HG03439 (cell line): ENCODE data around the gene GPR35.
"Not testable (repeated sequence)": the region's sequence is repeated elsewhere in the genome, so short reads cannot be mapped to it uniquely, and the experiment has no call there.

Experiments
- ATAC-seq: cut with Tn5 transposase; IDR thresholded peaks from one replicate; pipeline ENCODE4 v1.9.1; 2021; ENCODE audit warnings: mild to moderate bottlenecking, moderate library complexity; ENCODE audit not compliant: unreplicated experiment

GPR35 gene

DNA sequence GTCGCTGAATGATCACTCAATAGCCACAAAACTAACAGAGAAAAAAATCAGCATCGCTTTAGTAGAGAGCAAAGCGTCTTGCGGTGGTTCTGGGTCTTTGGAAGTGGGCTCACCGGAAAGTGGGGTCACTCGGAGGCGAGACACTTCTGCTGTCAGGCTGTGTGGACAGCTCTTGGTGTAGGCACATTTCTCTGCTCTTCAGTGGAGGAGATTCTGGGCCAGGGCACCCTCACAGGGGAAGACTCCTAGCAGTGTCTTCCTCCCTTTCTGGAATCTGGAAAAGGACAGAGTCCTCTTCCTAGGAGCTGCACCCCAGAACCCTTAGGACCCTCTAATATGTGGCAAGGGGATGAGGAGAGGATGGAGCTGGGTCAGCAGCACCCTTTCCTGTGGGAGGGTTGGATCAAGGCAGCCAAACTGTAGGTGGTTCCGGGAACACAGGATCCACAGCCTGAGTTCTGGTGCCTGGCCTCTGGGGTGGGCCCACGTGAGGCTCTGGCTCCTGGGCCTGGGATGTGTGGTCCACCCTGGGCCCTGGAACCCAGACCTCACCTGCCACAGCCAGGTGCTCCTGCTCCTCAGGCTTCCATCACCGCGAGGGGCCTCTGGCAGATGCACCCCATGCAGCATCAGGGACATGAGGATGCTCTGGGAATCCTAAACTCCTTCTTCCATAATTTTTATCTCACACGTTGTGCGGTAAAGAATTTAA is 25.1 kb downstream of the GPR35 start:
- no peak for ATAC-seq

DNA sequence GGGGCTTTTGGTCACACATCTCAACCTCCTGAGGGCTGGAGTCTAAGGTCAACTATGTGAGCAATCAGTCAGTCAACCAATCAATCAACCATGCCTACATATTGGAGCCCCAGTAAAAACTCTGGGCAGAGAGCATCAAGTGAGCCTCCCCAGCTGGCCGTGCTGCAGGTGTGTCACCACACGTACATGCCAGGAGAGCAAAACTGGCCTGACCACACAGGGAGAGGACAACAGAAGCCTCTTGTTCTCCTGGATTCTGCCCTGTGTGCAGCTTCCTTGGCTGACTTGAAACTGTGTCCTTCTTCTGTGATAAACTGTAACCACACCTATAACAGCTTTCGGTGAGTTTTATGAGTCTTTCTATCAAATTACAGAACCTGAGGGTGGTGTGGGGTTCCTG is 25.9 kb downstream of the GPR35 start:
- no peak for ATAC-seq

DNA sequence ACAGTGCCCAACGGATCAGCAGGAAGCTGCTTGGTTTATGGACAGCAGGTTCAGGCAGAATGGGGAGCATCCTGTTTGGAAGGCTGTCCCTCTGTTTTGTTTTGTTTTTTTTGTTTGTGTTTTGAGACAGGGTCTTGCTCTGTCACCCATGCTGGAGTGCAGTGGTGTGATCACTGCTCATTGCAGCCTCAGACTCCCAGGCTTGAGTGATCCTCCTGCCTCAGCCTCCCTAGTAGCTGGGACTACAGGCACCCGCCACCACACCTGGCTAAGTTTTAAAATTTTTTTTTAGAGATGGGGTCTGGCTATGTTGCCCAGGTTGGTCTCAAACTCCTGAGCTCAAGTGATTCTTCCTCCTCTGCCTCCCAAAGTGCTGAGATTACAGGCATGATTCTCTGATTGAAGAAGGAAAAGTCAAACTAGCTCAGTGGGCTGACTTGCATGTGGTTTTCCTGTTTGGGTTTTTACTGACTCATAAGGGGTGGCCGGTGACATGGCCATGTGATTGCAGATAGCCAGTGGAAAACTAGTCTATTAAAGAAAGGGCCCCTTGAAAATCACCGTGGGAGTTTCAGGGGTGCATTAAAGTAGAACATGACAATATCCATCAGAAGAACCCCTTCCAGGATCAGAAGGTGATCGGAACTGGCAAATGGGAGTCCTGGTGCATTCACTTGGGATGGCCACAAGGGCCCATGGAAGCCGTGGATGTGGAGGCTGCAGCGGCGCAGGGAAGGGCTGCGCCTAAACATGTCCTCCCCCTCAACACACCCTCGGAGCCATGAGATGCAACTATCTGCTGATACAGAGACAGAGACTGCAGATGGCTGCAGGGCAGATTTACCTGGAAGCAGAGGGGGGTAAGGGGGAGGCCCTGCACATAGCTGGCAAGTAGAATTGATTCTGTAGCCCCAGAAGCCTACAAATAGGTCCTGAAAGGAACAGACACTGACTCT is 30.9 kb downstream of the GPR35 start:
- ATAC-seq, result no peak

DNA sequence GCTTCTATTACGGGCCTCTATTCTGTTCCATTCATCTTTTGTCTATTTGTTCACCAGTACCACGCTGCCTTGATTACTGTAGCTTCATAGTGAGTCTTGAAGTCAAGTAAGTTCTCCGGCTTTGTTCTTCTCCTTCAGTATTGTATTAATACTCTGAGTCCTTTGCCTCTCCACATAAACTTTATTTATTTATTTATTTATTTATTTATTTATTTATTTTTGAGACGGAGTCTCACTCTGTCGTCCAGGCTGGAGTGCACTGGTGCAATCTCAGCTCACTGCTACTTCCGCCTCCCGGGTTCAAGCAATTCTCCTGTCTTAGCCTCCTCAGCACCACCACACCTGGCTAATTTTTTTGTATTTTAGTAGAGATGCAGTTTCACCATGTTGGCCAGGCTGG is 34.6 kb downstream of the GPR35 start:
- ATAC-seq, result not testable (repeated sequence)

DNA sequence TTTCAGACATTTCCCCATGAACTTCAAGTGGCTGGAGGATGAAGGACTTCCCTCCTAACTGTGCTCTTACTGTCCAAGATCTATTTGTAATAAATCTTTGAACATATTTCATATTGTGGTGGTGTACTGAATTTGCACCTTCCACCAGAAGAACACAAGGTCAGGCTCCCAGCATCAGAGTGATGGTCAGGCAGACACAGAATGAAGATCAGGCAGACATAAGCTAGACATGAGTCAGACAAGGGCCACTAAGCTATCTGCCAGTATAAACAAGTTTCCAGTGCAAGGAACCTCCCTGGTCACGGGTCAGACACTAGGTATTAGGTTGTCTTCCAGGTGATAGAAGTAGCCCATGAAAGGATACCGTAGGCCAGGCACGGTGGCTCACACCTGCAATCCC is 37.4 kb downstream of the GPR35 start:
- ATAC-seq, result no peak

DNA sequence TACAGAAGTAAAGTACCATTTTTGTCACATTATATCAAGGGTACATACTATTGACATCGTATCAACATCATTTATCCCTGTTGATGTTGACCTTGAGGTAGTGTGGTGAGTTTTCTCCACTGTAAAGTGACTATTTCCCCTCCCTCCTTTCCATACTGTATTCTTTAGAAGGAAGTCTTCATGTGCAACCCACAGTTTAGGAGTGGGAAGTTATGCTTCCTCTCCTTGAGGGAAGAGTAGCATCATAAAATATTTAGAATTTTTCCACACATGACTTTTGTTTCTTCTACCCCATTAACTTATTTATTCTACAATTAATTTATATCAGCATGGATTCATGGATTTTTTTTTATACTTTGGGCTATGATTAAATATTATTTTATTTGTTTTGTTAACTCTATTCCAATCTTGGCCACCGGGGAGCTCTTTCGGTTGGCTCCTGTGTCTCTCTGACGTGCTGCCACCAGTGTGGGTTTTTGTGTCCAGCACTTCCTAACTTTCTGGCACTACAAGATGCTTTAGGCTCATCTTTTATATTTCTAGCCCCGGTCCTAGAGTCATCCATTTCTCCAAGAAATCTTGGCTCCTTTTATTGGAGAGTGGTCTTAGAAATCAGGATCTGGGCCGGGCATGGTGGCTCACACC is 38.4 kb downstream of the GPR35 start:
- no peak for ATAC-seq

DNA sequence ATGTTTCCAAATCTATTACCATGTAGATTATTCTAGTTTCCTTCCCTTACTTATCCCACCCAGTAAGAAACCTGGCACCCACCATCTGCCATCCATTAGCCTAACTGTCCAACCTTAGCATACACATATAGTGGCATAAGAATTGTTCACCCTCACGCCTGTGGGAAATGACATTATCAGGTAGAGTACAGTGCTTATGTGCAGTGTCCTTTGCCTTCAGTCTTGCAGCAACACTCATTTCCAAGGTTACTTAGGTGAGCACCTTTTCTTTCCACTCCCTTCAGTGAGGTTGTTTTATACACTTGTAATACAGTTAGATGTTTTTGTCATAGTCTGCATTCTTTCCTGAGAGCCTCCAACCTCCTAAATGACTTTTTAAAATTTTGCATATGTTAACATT is 39.3 kb downstream of the GPR35 start:
- no peak for ATAC-seq

DNA sequence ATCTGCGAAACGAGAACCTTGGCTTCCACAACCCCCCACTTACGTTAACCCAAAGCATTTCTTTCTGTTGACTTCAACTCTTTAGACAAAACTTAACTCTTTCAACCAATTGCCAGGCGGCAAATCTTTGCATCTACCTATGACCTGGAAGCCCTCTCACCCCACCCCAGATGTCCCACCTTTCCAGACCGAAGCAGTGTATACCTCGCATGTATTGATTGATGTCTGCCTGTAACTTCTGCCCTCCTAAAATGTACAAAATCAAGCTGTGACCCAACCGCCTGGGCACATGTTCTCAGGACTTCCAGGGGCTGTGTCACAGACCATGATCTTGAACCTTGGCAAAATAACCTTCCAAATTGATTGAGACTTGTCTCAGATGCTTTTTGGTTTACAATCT is 45.1 kb downstream of the GPR35 start:
- no peak for ATAC-seq

DNA sequence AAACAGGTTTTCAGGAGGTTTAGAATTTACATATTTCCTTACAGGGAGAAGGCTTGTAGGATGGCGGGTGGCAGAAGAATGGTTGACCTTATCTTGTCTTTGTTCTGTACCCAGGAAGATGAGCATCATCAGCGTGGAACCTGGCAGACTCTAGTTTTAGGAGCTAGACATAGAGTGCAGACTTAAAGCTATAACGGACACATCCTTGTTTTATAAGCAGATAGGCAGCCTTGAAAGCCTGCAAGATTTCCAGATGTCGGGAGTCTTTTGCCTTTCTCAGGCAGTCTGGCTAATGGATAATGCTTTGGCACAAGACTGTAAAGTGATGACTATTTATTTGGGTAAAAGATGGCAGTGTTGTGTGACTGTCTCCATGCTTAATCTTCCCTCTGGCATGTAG is 45.7 kb downstream of the GPR35 start:
- ATAC-seq, result no peak

DNA sequence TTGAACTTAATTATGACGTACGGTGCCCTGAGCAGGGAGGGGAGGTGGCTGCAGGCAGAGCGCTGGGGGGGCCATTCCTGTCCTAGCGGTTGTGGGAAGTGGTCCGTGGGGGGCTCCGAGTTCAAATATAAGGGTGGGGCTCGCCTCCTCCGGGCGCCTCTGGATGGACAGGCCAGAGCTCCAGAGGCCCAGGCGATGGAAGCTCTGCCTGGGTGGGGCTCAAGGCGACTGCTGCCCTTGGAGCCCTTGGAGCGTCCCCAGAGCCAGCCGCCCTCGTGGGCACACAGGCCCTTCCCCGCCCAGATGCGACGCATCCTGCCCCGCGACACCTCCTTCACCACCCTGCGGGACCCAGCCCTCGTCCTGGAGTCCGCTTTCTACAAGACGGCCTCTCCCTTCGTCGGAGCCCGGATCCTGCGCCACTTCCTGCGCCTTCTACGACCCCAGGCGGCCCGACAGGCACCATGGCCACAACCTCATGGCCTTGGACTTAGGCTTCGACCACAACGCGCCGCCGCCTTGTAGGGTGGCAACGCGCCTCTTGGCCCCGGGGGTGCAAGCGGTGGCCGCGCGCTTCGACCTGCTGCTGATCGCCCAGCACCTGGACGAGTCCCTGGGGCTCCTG is 46.9 kb downstream of the GPR35 start:
- no peak for ATAC-seq

DNA sequence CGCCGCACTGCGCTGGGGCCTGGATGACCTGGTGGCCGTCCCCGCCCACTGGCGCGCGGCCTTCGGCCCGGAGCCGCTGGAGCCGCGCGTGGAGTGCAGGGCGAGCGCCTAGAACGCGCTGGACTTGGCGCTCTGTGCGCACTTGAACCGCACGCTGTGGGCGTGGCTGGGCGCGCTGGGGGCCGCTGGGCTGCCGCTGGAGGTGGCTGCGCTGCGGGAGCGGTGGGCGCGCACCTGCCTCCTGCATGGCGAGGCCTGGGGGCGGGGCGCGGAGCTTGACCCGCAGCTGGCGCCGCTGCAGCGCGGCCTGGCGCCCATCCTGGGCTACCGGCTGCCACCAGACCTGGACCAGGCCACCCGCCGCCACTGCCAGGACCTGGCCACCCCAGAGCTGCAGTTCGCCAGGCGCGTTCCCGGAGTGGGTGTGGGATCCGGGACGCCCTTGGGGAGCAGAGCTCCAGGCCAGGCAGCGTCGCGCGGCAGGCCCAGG is 47.5 kb downstream of the GPR35 start:
- ATAC-seq, result no peak

DNA sequence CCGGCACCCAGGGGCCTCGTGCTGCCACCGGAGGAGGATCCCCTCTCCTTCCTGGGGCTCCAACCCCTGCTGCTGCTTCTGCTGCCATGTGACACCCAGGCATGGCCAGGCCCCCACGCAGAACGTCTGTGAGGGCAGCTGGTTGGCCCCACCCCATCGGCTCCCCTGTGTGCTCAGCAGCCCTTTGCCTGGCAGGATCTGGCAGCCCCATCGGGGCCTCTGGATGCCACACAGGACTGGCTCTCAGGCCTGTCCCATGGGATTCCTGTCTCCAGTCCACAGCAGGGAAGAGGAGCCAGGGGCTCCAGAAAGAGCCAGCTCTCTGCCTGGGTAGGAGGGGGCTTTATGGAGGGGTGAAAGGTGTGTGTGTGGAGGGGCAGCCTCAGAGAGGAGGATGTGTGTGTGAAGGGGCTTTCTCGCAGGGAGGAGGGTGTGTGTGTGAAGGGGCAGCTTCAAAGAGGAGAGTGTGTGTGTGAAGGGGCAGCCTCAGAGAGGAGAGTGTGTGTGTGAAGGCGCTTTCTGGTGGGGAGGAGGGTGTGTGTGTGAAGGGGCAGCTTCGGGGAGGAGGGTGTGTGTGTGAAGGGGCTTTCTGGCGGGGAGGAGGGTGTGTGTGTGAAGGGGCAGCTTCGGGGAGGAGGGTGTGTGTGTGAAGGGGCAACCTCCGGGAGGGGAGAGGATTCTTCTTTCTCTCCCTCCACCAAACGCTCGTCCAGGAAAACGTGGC is 49.3 kb downstream of the GPR35 start:
- ATAC-seq, result not testable (repeated sequence)

DNA sequence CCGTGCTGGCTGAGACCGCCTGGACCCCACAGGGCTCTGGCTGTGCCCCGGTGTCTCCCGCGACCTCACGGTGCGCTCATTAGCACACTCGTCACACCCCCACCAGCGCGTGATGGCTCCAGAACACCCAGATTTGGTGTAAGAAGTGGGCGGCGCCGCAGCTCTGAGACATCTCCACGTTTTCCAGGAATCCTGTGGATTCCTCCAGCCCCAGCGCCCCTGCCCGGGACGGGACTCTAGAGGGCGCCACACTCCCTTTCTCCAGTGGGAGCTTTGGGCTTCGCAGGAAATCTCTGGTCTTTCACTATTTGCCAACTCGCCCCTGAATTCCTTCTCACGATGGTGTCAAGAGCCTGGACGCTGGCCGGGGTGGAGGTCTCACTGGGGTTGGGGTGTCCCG is 50.1 kb downstream of the GPR35 start:
- not testable (repeated sequence) for ATAC-seq

DNA sequence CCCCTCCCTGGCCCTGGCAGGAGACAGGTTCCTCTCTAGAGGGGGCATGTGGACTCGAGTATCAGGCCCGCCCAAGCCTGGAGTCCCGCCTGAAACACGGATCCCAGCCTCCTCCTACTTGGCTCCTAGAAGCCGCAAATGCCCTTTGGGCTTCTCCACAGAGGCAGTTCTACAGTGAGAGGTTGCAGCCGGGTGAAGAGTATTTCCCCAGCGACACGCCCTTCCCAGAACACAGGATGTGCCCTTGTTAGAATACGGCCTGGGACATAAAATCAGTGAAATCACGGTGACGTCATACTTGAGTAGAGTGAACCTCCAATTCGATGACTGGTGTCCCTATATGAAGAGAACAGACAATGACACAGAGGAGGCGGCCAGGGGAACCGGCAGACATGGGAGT is 52.8 kb downstream of the GPR35 start:
- not testable (repeated sequence) for ATAC-seq

DNA sequence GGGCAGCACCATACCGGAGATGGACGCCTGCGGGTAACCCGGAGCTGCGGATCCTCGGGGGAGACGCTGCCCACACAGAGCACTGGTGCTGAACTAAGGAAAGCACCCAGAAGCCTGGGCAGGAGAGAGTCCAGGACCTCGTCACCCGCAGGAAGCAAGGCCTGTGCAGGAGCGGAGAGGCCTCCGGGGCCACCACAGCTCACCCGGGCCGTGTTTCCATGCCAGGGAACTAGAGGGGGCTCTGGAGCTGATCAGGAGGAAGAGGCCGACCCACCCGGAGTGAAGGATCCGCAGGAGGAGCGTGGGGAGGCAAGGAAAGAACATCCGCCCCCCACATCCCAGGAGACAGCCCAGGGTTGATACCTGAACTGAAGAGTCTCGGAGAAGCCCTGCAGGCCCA is 53.6 kb downstream of the GPR35 start:
- not testable (repeated sequence) for ATAC-seq

DNA sequence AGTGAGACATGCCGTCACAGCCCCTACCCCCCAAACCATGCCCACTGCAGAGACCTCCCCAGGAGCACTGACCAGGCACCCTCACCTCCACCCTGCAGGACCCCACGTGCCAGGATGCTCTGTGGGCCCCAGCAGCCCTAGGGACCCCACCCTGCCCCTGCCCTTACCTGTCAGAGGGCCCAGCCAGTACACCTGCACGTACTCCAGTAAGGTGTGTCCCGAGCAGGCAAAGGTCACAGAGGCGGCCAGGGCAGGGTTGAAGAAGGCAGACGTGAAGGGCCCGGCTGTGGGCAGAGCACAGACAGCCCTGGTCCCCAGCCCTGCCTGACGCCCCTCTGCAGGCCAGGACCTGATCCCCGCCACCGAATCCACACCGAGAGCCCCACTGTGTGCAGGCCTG is 54.9 kb downstream of the GPR35 start:
- not testable (repeated sequence) for ATAC-seq
